Loucy (cell line): ENCODE measurements around the gene CUX1.

ENCODE experiments used
- EZH2phosphoT487 ChIP-seq: fragments of 200-600 bp; IDR thresholded peaks from 2 replicates; pipeline ENCODE4 v1.6.1; 2018; ENCODE audit warnings: antibody characterized with exemption, mild to moderate bottlenecking, moderate library complexity, borderline replicate concordance
- TF ChIP-seq, protein P1 (sequence below): fragments of 200-600 bp; sonication (generic); conservative IDR thresholded peaks from 2 replicates; pipeline ENCODE4 v1.5.1; 2014; ENCODE audit warnings: mild to moderate bottlenecking, antibody characterized with exemption, low read length

DNA sequence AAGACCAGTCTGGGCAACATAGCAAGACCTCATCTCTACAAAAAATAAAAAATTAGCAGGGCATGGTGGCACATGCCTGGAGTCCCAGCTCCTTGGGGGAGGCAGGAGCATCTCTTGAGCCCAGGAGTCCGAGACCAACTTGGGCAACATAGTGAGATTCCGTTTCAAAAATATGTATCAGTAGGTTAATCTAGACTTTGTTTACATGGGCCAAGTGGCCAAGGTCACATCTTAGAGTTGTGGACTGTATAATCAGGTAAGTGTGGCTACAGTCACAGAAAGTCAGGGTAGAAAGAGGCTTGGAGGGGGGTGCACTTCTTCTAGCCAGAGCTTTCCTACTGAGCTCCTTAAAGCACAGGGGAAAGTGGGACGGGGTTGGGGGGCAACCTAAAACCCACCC lies 174.4 kb downstream of the CUX1 start:
- TF ChIP-seq EZH2phosphoT487: no peak
- TF ChIP-seq, protein P1, sequence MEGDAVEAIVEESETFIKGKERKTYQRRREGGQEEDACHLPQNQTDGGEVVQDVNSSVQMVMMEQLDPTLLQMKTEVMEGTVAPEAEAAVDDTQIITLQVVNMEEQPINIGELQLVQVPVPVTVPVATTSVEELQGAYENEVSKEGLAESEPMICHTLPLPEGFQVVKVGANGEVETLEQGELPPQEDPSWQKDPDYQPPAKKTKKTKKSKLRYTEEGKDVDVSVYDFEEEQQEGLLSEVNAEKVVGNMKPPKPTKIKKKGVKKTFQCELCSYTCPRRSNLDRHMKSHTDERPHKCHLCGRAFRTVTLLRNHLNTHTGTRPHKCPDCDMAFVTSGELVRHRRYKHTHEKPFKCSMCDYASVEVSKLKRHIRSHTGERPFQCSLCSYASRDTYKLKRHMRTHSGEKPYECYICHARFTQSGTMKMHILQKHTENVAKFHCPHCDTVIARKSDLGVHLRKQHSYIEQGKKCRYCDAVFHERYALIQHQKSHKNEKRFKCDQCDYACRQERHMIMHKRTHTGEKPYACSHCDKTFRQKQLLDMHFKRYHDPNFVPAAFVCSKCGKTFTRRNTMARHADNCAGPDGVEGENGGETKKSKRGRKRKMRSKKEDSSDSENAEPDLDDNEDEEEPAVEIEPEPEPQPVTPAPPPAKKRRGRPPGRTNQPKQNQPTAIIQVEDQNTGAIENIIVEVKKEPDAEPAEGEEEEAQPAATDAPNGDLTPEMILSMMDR: no peak
